ENCODE results near the gene KRTAP10-10.
A peak's percentile ranks its signal among the peaks of the same experiment; 100 is the strongest.
"Not testable (repeated sequence)": the region's sequence is repeated elsewhere in the genome, so short reads cannot be mapped to it uniquely, and the experiment has no call there.

KRTAP10-10 gene

GRCh38 chr21:44595524-44595923, 41.6 kb upstream of the KRTAP10-10 start:
- 98 to 100% methylated on average over 2 to 5 of the region's 6 CpGs for WGBS, 2 experiments (ENCODE audit: insufficient coverage in 2 of 2)

DNA sequence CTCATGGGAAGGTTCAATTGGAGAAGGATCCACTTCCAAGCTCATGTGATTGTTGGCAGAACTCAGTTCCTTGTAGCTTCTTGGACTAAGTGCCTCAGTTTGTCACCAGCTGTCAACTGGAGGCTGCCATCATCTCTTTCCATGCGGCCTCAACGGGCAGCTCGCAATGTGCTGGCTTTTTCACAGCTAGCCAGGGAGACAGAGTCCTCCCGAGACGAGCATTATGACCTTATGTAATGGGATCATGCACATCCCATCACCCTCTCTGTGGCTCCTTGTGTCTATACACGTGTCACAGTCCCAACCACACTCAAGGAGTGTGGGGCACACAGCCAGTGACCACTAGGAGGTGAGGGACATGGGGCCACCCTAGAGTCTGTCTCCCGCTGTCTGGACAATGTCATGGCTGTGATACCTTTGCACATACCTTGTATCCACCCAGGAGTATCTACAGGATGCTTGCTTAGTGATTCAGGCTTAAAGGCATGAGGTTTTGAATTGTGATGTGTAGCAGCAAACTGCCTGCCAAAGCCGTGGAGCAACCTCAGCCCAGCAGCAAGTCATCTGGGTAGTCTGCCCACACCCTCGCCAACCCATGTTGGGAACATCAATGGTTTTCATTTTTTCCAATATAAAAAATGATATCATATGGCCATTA, 41.0 kb upstream of the KRTAP10-10 start:
- Histone ChIP-seq H3K4me3 (ENCODE audit: extremely low read depth, insufficient read depth, low read length, poor library complexity, severe bottlenecking) (no peak overlapping the region), H3K4me1 (ENCODE audit: control insufficient read depth, insufficient read depth, low read length, poor library complexity, severe bottlenecking) (peaks cover 10% of the 10 kb centered on the region), H3K9me3 (ENCODE audit: control insufficient read depth, low read length) (peaks cover 3% of the 10 kb centered on the region), H3K27ac (ENCODE audit: low read depth, low read length, severe bottlenecking) (no peak overlapping the region), H3K36me3 (ENCODE audit: control insufficient read depth, insufficient read depth, low read length) (no peaks in the 10 kb centered on the region)
- 97 to 98% methylated on average over 5 to 7 of the region's 9 CpGs for WGBS, 2 experiments (ENCODE audit: insufficient coverage in 2 of 2)

More at GRCh38 chr21:44595524-44595923, 41.6 kb upstream of the KRTAP10-10 start:
- Histone ChIP-seq H3K36me3 (ENCODE audit: control insufficient read depth, insufficient read depth, low read length) (no peaks in the 10 kb centered on the region), H3K27ac (ENCODE audit: low read depth, low read length, severe bottlenecking) (no peak overlapping the region), H3K9me3 (ENCODE audit: control insufficient read depth, low read length) (peaks cover 3% of the 10 kb centered on the region), H3K4me1 (ENCODE audit: control insufficient read depth, insufficient read depth, low read length, poor library complexity, severe bottlenecking) (peaks cover 10% of the 10 kb centered on the region), H3K4me3 (ENCODE audit: extremely low read depth, insufficient read depth, low read length, poor library complexity, severe bottlenecking) (no peak overlapping the region)

- 74 to 75% methylated on average over 10 to 11 of the region's 11 CpGs for WGBS, 2 experiments (ENCODE audit: insufficient coverage in 2 of 2)
- no peak overlapping the region for H3K4me3 ChIP-seq (ENCODE audit: extremely low read depth, insufficient read depth, low read length, poor library complexity, severe bottlenecking)
- peak overlapping the region; percentile 51 for H3K27ac ChIP-seq (ENCODE audit: low read depth, low read length, severe bottlenecking)
- H3K36me3 ChIP-seq (ENCODE audit: control insufficient read depth, insufficient read depth, low read length) = no peaks in the 10 kb centered on the region
- peaks cover 10% of the 10 kb centered on the region for H3K4me1 ChIP-seq (ENCODE audit: control insufficient read depth, insufficient read depth, low read length, poor library complexity, severe bottlenecking)
- peaks cover 3% of the 10 kb centered on the region for H3K9me3 ChIP-seq (ENCODE audit: control insufficient read depth, low read length)
Observed at GRCh38 chr21:44598061-44598460, 39.1 kb upstream of the KRTAP10-10 start.

DNA sequence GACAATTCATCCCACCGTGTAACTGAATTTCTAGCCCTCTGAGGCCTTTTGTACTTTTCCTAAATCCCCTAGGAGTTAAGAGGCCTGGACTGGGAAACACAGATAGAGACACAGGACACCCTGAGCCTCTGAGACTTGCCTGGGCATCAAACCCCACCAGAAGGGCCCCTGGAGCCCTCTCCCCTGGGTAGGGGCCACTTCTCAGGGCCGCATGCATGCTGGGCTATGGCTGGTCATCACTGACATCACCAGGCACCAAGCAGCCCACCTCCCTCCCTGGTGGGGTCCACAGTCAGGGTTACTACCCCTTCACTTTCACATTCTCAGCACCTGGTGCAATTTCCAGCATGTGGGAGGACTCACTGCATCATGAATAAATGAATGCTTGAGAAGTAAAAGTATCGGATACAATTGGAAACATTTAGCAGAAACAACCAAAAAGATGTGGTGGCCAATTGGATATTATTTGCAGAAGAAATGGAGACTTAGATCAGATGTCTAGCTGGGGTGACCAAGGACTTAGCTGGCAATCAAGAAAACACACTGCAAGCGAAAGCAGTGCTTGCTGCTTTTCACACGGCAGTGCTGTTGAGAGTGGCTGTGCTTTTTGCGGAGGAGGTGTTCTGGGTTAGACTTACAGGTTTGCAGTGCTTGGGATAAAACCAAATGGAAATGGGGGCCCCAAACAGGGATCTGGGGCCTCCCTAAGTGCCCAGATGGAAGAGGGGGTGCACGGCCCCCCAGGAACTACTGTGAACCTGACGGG, 37.7 kb upstream of the KRTAP10-10 start:
- Histone ChIP-seq H3K4me3 (ENCODE audit: extremely low read depth, insufficient read depth, low read length, poor library complexity, severe bottlenecking) (no peak overlapping the region), H3K9me3 (ENCODE audit: control insufficient read depth, low read length) (peaks cover 4% of the 10 kb centered on the region), H3K36me3 (ENCODE audit: control insufficient read depth, insufficient read depth, low read length) (no peaks in the 10 kb centered on the region), H3K4me1 (ENCODE audit: control insufficient read depth, insufficient read depth, low read length, poor library complexity, severe bottlenecking) (no peaks in the 10 kb centered on the region), H3K27ac (ENCODE audit: low read depth, low read length, severe bottlenecking) (no peak overlapping the region)
- WGBS, 2 experiments (ENCODE audit: insufficient coverage in 2 of 2) = 89 to 100% methylated on average over 4 to 6 of the region's 8 CpGs

DNA sequence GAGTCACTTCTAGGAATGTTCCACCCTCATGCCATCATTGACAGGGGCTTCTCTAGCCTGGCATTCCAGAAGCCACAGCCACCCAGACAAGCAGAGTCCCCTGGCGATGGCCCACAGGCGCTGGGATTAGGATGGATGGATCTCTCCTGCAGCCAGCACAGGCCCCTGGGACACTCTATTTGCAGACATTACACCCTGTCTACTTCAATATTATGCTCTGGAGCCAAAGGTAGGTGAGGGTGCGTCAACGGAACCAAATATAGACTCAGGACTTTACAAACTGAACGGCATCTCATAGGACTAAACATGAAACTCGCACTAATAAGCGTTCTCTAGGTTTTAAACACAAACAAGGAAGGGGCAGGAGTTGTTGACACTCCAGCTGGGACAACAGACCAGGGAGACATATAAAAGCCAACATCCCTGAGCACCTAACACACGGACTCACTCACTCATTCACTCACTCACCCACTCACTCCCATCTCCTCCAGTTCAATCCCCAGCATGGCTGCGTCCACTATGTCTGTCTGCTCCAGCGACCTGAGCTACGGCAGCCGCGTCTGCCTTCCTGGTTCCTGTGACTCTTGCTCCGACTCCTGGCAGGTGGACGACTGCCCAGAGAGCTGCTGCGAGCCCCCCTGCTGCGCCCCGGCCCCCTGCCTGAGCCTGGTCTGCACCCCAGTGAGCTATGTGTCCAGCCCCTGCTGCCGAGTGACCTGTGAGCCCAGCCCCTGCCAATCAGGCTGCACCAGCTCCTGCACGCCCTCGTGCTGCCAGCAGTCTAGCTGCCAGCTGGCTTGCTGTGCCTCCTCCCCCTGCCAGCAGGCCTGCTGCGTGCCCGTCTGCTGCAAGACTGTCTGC, 36.8 kb upstream of the KRTAP10-10 start, which contains the start of gene KRTAP10-7:
Gene KRTAP10-7, plus strand, starts transcription at position 480 of the 861 bp plus-strand sequence. Its CDS starts 25 bp downstream, at position 505.
- not testable (repeated sequence) for H3K4me1 ChIP-seq (ENCODE audit: control insufficient read depth, insufficient read depth, low read length, poor library complexity, severe bottlenecking); H3K9me3 ChIP-seq (ENCODE audit: control insufficient read depth, low read length); H3K36me3 ChIP-seq (ENCODE audit: control insufficient read depth, insufficient read depth, low read length); H3K4me3 ChIP-seq (ENCODE audit: extremely low read depth, insufficient read depth, low read length, poor library complexity, severe bottlenecking); H3K27ac ChIP-seq (ENCODE audit: low read depth, low read length, severe bottlenecking)
- 94 to 98% methylated on average over 7 to 8 of the region's 23 CpGs for WGBS, 2 experiments (ENCODE audit: insufficient coverage in 2 of 2)

DNA sequence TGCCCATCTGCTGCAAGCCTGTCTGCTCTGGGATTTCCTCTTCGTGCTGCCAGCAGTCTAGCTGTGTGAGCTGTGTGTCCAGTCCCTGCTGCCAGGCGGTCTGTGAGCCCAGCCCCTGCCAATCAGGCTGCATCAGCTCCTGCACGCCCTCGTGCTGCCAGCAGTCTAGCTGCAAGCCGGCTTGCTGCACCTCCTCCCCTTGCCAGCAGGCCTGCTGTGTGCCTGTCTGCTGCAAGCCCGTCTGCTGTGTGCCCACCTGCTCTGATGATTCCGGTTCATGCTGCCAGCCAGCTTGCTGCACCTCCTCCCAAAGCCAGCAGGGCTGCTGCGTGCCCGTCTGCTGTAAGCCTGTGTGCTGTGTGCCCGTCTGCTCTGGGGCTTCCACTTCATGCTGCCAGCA, 36.1 kb upstream of the KRTAP10-10 start:
- H3K36me3 ChIP-seq (ENCODE audit: control insufficient read depth, insufficient read depth, low read length); H3K27ac ChIP-seq (ENCODE audit: low read depth, low read length, severe bottlenecking); H3K4me1 ChIP-seq (ENCODE audit: control insufficient read depth, insufficient read depth, low read length, poor library complexity, severe bottlenecking); H3K9me3 ChIP-seq (ENCODE audit: control insufficient read depth, low read length); H3K4me3 ChIP-seq (ENCODE audit: extremely low read depth, insufficient read depth, low read length, poor library complexity, severe bottlenecking): not testable (repeated sequence)
- WGBS, 2 experiments (ENCODE audit: insufficient coverage in 2 of 2) = 83 to 93% methylated on average over 7 to 10 of the region's 10 CpGs

- 89 to 96% methylated on average over 18 of the region's 23 CpGs for WGBS, 2 experiments (ENCODE audit: insufficient coverage in 2 of 2)
- no peak overlapping the region for H3K4me3 ChIP-seq (ENCODE audit: extremely low read depth, insufficient read depth, low read length, poor library complexity, severe bottlenecking)
- peaks cover 6% of the 10 kb centered on the region for H3K9me3 ChIP-seq (ENCODE audit: control insufficient read depth, low read length)
- no peaks in the 10 kb centered on the region for H3K4me1 ChIP-seq (ENCODE audit: control insufficient read depth, insufficient read depth, low read length, poor library complexity, severe bottlenecking)
- H3K36me3 ChIP-seq (ENCODE audit: control insufficient read depth, insufficient read depth, low read length) = no peaks in the 10 kb centered on the region
- no peak overlapping the region for H3K27ac ChIP-seq (ENCODE audit: low read depth, low read length, severe bottlenecking)
Observed at GRCh38 chr21:44601596-44602462, 35.3 kb upstream of the KRTAP10-10 start.

DNA sequence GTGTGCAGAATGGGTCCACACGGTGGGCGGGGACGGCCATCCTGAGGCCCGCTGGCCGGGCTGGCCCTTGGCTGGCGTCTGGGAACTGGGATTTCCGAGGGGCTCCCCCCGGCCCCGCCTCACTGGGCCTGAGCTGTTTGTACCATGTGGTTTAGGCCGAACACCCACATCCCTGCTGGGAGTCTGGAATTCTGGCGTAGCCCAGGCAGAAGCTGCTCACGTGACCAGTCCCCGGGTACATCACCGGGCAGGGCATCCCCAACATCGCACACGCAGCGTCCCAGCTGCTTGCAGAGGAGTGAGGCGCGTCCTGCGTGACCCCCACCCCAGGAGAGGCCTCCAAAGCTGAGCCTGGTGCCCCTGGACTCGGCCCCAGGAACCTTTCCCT, 34.7 kb upstream of the KRTAP10-10 start:
- no peak overlapping the region for H3K4me3 ChIP-seq (ENCODE audit: extremely low read depth, insufficient read depth, low read length, poor library complexity, severe bottlenecking)
- H3K27ac ChIP-seq (ENCODE audit: low read depth, low read length, severe bottlenecking) = no peak overlapping the region
- WGBS, 2 experiments (ENCODE audit: insufficient coverage in 2 of 2) = 88 to 91% methylated on average over 14 to 20 of the region's 21 CpGs
- H3K9me3 ChIP-seq (ENCODE audit: control insufficient read depth, low read length) = peaks cover 6% of the 10 kb centered on the region
- no peaks in the 10 kb centered on the region for H3K4me1 ChIP-seq (ENCODE audit: control insufficient read depth, insufficient read depth, low read length, poor library complexity, severe bottlenecking)
- no peaks in the 10 kb centered on the region for H3K36me3 ChIP-seq (ENCODE audit: control insufficient read depth, insufficient read depth, low read length)

DNA sequence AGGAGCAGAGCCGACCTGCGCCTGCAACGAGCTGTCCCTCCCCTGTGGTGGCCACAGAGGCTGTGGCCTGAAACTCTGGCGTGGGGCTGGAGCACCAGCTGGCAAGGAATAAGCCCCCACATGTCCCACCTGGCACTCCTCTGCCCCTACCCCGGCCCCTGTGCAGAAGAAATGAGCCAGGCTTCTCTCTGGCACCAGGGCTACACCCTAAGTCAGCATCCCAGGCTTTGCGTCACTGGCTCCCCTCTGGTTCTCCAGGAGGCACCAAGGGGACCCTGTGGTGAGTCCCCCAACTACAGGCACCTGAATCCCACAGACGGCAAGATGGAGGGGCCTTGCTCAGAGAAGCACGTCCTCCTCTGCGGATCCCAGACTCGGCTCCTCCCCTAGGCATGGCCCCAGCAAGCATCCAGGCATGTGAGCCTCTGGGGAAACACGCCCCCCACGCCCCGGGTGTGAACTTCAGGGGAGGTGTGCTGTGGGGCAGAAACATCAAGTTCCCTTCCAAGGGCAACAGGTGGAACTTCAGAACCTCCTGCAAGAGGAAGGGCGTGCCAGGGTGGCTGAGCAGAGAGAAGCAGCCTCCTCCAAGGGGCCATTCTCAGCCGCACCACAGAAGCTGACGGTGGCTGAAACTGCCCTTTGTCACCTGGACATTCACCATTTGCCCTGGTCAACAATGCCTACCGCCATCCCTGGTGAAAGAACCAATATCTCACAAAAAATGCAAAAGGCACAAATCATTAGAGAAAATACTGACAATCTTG, 33.9 kb upstream of the KRTAP10-10 start:
- Histone ChIP-seq H3K4me3 (ENCODE audit: extremely low read depth, insufficient read depth, low read length, poor library complexity, severe bottlenecking) (no peak overlapping the region), H3K27ac (ENCODE audit: low read depth, low read length, severe bottlenecking) (no peak overlapping the region), H3K36me3 (ENCODE audit: control insufficient read depth, insufficient read depth, low read length) (no peaks in the 10 kb centered on the region), H3K4me1 (ENCODE audit: control insufficient read depth, insufficient read depth, low read length, poor library complexity, severe bottlenecking) (no peaks in the 10 kb centered on the region), H3K9me3 (ENCODE audit: control insufficient read depth, low read length) (peaks cover 6% of the 10 kb centered on the region)
- WGBS, 2 experiments (ENCODE audit: insufficient coverage in 2 of 2) = 71 to 79% methylated on average over 13 to 16 of the region's 17 CpGs

Data from mesodermal cell (in vitro differentiated cells).